H1 (cell line): Measurements from ENCODE around the gene MKX.

ENCODE experiments used
- ATF2 ChIP-seq: IDR thresholded peaks from 2 replicates; pipeline ENCODE4 v1.6.1; 2012; ENCODE audit warnings: low read length, inconsistent platforms
- EP300 ChIP-seq, 2 experiments: IDR thresholded peaks; 1 replicate in 1 of 2; 2 replicates in 1 of 2; pipeline ENCODE4 v1.6.1; 2011 to 2012; ENCODE audit warnings: low read depth in 2 of 2, low read length in 2 of 2, mild to moderate bottlenecking in 2 of 2, borderline replicate concordance in 1 of 2, inconsistent platforms in 1 of 2, moderate library complexity in 1 of 2
- TF ChIP-seq, protein P1 (sequence below), 3 experiments: IDR thresholded peaks; 1 replicate in 2 of 3; 2 replicates in 1 of 3; pipeline versions ENCODE4 v1.5.1 to v1.6.1; 2011; ENCODE audit warnings: low read length in 3 of 3, mild to moderate bottlenecking in 3 of 3, inconsistent platforms in 2 of 3, low read depth in 1 of 3, moderate library complexity in 1 of 3; ENCODE audit not compliant: insufficient read depth in 1 of 3; ENCODE audit errors: control extremely low read depth in 1 of 3

- TF ChIP-seq, protein P1, sequence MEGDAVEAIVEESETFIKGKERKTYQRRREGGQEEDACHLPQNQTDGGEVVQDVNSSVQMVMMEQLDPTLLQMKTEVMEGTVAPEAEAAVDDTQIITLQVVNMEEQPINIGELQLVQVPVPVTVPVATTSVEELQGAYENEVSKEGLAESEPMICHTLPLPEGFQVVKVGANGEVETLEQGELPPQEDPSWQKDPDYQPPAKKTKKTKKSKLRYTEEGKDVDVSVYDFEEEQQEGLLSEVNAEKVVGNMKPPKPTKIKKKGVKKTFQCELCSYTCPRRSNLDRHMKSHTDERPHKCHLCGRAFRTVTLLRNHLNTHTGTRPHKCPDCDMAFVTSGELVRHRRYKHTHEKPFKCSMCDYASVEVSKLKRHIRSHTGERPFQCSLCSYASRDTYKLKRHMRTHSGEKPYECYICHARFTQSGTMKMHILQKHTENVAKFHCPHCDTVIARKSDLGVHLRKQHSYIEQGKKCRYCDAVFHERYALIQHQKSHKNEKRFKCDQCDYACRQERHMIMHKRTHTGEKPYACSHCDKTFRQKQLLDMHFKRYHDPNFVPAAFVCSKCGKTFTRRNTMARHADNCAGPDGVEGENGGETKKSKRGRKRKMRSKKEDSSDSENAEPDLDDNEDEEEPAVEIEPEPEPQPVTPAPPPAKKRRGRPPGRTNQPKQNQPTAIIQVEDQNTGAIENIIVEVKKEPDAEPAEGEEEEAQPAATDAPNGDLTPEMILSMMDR (IDR thresholded peaks at IDR 0.05; ENCODE audit: control extremely low read depth in 1 of 3, insufficient read depth in 1 of 3, low read depth in 1 of 3, low read length in 3 of 3): no peak
- TF ChIP-seq EP300 (IDR thresholded peaks at IDR 0.05; ENCODE audit: borderline replicate concordance in 1 of 2, low read depth in 2 of 2, low read length in 2 of 2) (no peak), ATF2 (no peak)
Observed at GRCh38 chr10:27744802-27745731, 552 bp downstream of the MKX start.
